Heart left ventricle (tissue), 16 donors: Measurements from ENCODE around the gene AFF3. TPM values are rescaled to one million over a fixed set of nuclear protein-coding genes. Genes with fewer than 3 reads are reported as not detected.
A peak's percentile ranks its signal among the peaks of the same experiment; 100 is the strongest.

ENCODE experiments used
- ATAC-seq, 4 donors: fragments of 200-7000 bp; cut with Tn5 transposase; one replicate each; pipeline ENCODE4 v1.9.1; 2020 to 2022; ENCODE audit warnings: moderate library complexity in 4 of 4, mild to moderate bottlenecking in 3 of 4, moderate number of reproducible peaks in 1 of 4
- DNase-seq, 5 donors: peaks; one replicate each; pipeline ENCODE4 v3.0.0-alpha.2; 2020
- H3K27ac ChIP-seq, 12 donors: fragments of 200-600 bp; sonication (generic) in 4 of 12; one replicate each; pipeline versions ENCODE4 v1.5.0 to v1.8.0; 2016 to 2022; ENCODE audit warnings: mild to moderate bottlenecking in 2 of 12
- H3K27me3 ChIP-seq, 9 donors: fragments of 200-600 bp; sonication (generic) in 2 of 9; one replicate each; pipeline versions ENCODE4 v1.5.1 to v1.8.0; 2016 to 2022; ENCODE audit warnings: mild to moderate bottlenecking in 3 of 9
- H3K36me3 ChIP-seq, 9 donors: fragments of 200-600 bp; sonication (generic) in 2 of 9; one replicate each; pipeline versions ENCODE4 v1.5.0 to v1.8.0; 2018 to 2022; ENCODE audit warnings: mild to moderate bottlenecking in 2 of 9
- H3K4me1 ChIP-seq, 12 donors: fragments of 200-600 bp; sonication (generic) in 4 of 12; one replicate each; pipeline versions ENCODE4 v1.5.0 to v1.8.0; 2016 to 2022; ENCODE audit warnings: mild to moderate bottlenecking in 3 of 12
- H3K4me3 ChIP-seq, 12 donors: fragments of 200-600 bp; sonication (generic) in 4 of 12; one replicate each; pipeline versions ENCODE4 v1.5.0 to v1.8.0; 2017 to 2022; ENCODE audit warnings: mild to moderate bottlenecking in 9 of 12, moderate library complexity in 4 of 12
- H3K9me3 ChIP-seq, 12 donors: fragments of 200-600 bp; sonication (generic) in 4 of 12; one replicate each; pipeline versions ENCODE4 v1.5.0 to v1.8.0; 2016 to 2022; ENCODE audit warnings: mild to moderate bottlenecking in 1 of 12
- POLR2A ChIP-seq, 2 donors: fragments of 450-650 bp; IDR thresholded peaks; one replicate each; pipeline ENCODE4 v1.6.1; 2017; ENCODE audit warnings: antibody characterized with exemption in 2 of 2, mild to moderate bottlenecking in 2 of 2, moderate library complexity in 2 of 2
- WGBS, 4 donors: extraction: QIAGEN DNeasy Blood & Tissue Kit in 2 of 4; methylation state at CpG; one replicate each; pipeline versions ENCODE4 v1.1.5 to v1.1.7; 2013 to 2018; 5-methylcytosine and 5-hydroxymethylcytosine counted together
- intact Hi-C, 10 donors: fragments of 100-400 bp; cut with DNase I; formaldehyde crosslinking; loops; one replicate each; pipeline versions ENCODE4 v1.11.1 to v1.14.2; 2022
- polyA plus RNA-seq, 2 donors: library from polyadenylated mRNA; stranded (reverse); fragments of 200-250 nt; gene quantifications; one replicate each; pipeline ENCODE4 v1.2.3, GENCODE V29; 2013
- total RNA-seq, 9 donors: library from RNA; depleted of rRNA in 2 of 9; stranded (reverse); fragments of >200 nt in 2 of 9; fragmentation: NEBNext Ultra II Directional in 3 of 9; extraction: Animal tissue kit (Norgen Biotek cat#: 25700) in 3 of 9; gene quantifications; one replicate each; pipeline versions ENCODE4 v1.1.0 to v1.2.4, GENCODE V29; 2016 to 2023
- TF ChIP-seq, protein P1 (sequence below), 12 donors: fragments of 200-600 bp; sonication (generic) in 4 of 12; IDR thresholded peaks; one replicate each; pipeline versions ENCODE4 v1.5.0 to v1.8.0; 2018 to 2022; ENCODE audit warnings: antibody characterized with exemption in 12 of 12, mild to moderate bottlenecking in 5 of 12
- donor health status: ischemic (EF 13 %, LVEDD 7.1; RV severe dilation, severe dysfunction).
- donor health status: healthy with polysubstance abuse.
- donor health status: DM: no; HTN: yes; CAD: no.
- donor health status: DM: no; HTN: no; CAD: no.
- donor health status: ischemic (EF 25% LVEDD 6.9; RV normal size, moderate dysfunction).
- donor health status: ischemic (EF 25% LVEDD 5.7; RV mildly dilated, moderate dysfunction).
- donor health status: healthy.
- donor health status: DM: yes; HTN: yes; CAD: no.
- donor health status: ischemic (EF 35%, LVEDD 5.7; RV mildly dilated, moderate dysfunction).
- donor health status: nonischemic (EF 11% LVEDD 7.7; RV severe dilation, severe dysfunction).
- donor health status: DM: yes; HTN: yes; CAD: no.
- donor health status: PGD.
- donor health status: ischemic (EF 29% LVEDD 5.4; RV normal size, mild dysfunction).
- donor health status: nonischemic (EF 23%, LVEDD 6.1; RV moderate dilation, normal function).

AFF3 gene
- total and polyA plus RNA-seq, 11 donors = 1.3 to 15.5 (median 4.7) TPM

DNA sequence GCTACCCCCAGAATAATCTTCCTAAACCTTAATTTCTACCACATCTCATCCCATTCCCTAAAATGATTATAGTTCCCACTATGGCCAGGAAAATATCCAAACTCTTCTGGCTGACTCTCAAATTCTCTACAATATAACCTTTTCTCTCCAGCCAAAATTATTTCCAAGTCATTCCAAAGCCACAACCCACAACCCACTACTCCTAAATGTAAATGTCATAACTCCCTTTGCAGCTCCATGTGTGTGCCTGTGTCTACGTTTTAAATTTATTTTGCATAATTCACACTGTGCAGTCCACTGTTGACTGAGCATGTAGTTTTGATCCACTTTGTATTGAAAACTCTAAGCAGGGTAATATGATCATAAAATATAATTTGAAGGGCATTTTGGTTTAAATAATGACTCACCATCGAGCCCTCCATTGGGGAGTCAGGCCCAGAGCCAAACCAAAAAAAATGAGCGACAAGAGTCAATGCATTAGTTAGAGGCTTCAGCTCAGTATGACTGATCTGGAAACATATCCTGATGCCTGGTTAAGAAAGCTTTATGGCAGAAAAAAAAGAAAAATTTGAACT, 171.0 kb downstream of the AFF3 start:
- no peaks in the 10 kb centered on the region for H3K27me3 ChIP-seq
- intact Hi-C loops = no loop called here
- no peak overlapping the region for H3K4me3 ChIP-seq
- H3K9me3 ChIP-seq = no peaks in the 10 kb centered on the region
- H3K4me1 ChIP-seq = peaks cover 0 to 9% (median 0%) of the 10 kb centered on the region in 12 donors
- ATAC-seq (no peak), DNase-seq (no peak)
- H3K36me3 ChIP-seq = no peaks in the 10 kb centered on the region
- no peak overlapping the region for H3K27ac ChIP-seq
- TF ChIP-seq, protein P1, sequence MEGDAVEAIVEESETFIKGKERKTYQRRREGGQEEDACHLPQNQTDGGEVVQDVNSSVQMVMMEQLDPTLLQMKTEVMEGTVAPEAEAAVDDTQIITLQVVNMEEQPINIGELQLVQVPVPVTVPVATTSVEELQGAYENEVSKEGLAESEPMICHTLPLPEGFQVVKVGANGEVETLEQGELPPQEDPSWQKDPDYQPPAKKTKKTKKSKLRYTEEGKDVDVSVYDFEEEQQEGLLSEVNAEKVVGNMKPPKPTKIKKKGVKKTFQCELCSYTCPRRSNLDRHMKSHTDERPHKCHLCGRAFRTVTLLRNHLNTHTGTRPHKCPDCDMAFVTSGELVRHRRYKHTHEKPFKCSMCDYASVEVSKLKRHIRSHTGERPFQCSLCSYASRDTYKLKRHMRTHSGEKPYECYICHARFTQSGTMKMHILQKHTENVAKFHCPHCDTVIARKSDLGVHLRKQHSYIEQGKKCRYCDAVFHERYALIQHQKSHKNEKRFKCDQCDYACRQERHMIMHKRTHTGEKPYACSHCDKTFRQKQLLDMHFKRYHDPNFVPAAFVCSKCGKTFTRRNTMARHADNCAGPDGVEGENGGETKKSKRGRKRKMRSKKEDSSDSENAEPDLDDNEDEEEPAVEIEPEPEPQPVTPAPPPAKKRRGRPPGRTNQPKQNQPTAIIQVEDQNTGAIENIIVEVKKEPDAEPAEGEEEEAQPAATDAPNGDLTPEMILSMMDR (IDR thresholded peaks at IDR 0.05) = no peak
- no peak for TF ChIP-seq POLR2A (IDR thresholded peaks at IDR 0.05)
- WGBS, 4 donors = 74 to 88% (median 85%) methylated on average over 3 of the region's 3 CpGs

DNA sequence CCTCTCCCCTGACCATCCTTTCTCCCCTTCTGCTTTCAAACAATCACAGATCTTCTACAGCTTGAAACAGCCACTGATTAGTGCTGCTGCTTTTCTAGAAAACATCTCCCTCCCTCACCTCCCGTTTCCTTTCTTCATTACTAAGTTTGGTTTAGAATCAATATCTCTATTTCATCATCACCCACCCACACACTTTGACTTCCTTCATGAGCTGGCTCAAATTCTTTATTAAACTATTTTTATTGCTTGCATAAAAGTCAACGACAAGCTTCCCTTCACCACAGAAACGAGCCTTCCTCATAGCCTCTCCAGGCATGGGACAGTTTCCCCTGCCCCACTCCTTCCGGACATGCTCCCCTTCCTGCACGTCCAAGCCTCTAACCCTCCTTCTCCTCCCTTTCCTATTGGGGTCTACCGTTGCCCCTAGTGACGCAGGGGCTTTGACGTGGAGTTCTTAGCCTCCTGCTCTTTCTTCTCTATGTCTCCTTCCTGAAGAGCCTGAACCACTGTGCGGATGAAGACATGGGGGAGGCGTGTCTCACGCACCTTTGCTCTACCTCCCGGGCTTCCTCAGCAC, 172.0 kb downstream of the AFF3 start:
- WGBS, 4 donors = 61 to 73% (median 65%) methylated on average over 12 of the region's 12 CpGs
- Histone ChIP-seq H3K4me1 (peaks cover 0 to 9% (median 0%) of the 10 kb centered on the region in 12 donors), H3K27me3 (no peaks in the 10 kb centered on the region), H3K9me3 (no peaks in the 10 kb centered on the region), H3K36me3 (no peaks in the 10 kb centered on the region), H3K27ac (no peak overlapping the region), H3K4me3 (no peak overlapping the region)
- ATAC-seq (peak in 1 of 4 donors; percentile 62), DNase-seq (no peak)
- intact Hi-C loops = no loop called here
- no peak for TF ChIP-seq POLR2A (IDR thresholded peaks at IDR 0.05)
- TF ChIP-seq, protein P1 (IDR thresholded peaks at IDR 0.05) = no peak

DNA sequence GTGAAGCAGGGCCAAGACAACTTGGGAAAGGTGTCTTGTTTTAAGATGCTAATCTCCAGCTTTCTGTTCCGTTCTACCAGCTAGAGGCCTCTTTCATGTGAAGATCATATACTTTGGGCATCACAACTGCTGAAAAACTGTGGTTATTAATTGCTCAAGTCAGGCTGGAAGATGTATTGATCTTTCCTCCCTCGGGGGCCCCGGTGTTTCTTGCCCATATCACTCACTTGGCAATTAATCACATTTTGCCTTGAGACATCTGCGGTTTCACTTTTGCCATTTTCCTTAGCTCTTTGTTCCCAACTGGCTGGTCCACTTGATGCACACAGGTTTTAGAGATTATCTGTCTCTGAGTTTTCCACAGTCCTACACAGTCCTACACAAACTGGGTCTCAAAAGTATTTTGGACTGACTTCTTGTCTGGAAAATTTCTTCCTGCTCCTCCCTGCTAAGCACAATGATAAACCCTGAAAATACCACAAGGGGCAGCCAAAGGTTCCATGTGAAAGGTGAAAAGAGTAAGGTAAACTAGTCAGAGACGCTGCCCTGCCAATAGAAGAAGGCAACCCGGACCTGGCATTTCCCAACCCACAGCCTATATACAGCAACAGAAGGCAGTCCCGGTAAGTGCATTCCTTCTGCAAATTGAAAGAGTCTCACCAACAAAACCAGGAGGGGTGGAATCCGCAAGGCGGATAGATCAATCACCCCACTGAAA, 181.0 kb downstream of the AFF3 start:
- ATAC-seq = peak in 1 of 4 donors; percentile 17
- TF ChIP-seq POLR2A (IDR thresholded peaks at IDR 0.05) = no peak
- TF ChIP-seq, protein P1 (IDR thresholded peaks at IDR 0.05) = no peak

DNA sequence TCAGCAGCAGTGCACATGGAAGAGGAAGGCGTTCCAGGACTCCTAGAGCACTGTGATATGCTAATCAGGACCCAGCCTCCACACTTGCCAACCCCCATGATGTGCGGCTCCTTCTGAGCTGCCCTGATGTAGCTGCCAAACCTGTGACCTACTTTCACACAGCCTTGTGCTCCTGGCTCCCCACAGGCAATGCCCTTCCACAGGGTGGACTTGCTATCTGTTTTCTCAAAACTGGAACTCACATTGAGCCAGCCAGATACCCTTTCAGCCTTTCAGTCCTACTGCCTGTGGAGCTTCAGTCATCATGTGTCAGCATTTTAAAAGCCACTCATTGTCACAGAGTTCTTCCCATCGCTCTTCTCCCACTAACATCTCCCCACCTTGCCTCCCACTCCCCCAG, 181.6 kb downstream of the AFF3 start:
- Histone ChIP-seq H3K9me3 (no peaks in the 10 kb centered on the region), H3K27ac (peak overlapping the region in 9 of 12 donors; percentile 47 to 76 (median 66)), H3K27me3 (no peaks in the 10 kb centered on the region), H3K4me3 (no peak overlapping the region), H3K36me3 (no peaks in the 10 kb centered on the region), H3K4me1 (peaks cover 0 to 21% (median 5%) of the 10 kb centered on the region in 12 donors)
- DNase-seq (peak in 4 of 5 donors; percentile 58 to 81 (median 68)), ATAC-seq (peak; percentile 97 to 99 (median 98))
- WGBS, 4 donors = 35 to 49% (median 43%) methylated on average over 3 of the region's 3 CpGs
- intact Hi-C loops = no loop called here
- TF ChIP-seq, protein P1 (IDR thresholded peaks at IDR 0.05) = no peak
- TF ChIP-seq POLR2A (IDR thresholded peaks at IDR 0.05) = no peak

More for the DNA sequence above, 181.0 kb downstream of the AFF3 start:
- intact Hi-C loops = no loop called here
- H3K4me1 ChIP-seq = peaks cover 0 to 21% (median 5%) of the 10 kb centered on the region in 12 donors
- H3K4me3 ChIP-seq = no peak overlapping the region
- no peaks in the 10 kb centered on the region for H3K27me3 ChIP-seq
- H3K36me3 ChIP-seq = no peaks in the 10 kb centered on the region
- H3K9me3 ChIP-seq = no peaks in the 10 kb centered on the region
- 81 to 85% (median 83%) methylated on average over 9 of the region's 9 CpGs for WGBS, 4 donors
- peak overlapping the region in 9 of 12 donors; percentile 47 to 76 (median 64) for H3K27ac ChIP-seq
- DNase-seq = no peak
